A673 (cell line): Measurements from ENCODE around the gene JPH2.

Source experiments
- CTCF ChIP-seq: fragments of 300-800, 200-600 bp; sonication (generic); conservative IDR thresholded peaks from 2 replicates; pipeline ENCODE4 v1.5.1; 2017; ENCODE audit warnings: low read depth, mild to moderate bottlenecking, antibody characterized with exemption, low read length, moderate library complexity, mixed read lengths
- EZH2 ChIP-seq: fragments of 200-600 bp; sonication (generic); IDR thresholded peaks from 2 replicates; pipeline ENCODE4 v1.6.1; 2017; ENCODE audit warnings: borderline replicate concordance, low read depth, mild to moderate bottlenecking, mixed read lengths, antibody characterized with exemption, low read length; ENCODE audit not compliant: poor library complexity, severe bottlenecking

GRCh38 chr20:44207126-44207723, 20.2 kb upstream of the JPH2 start:
- no peak for TF ChIP-seq CTCF
- TF ChIP-seq EZH2: no peak
